Coronary artery (tissue), 2 donors: ENCODE measurements around the gene CERKL.

Experiments used
- DNase-seq: peaks from one replicate; pipeline ENCODE4 v3.0.0-alpha.2; 2017; ENCODE audit warnings: low spot score
- H3K27ac ChIP-seq, 2 donors: fragments of 200-600 bp; sonication (generic); one replicate each; pipeline ENCODE4 v1.5.1; 2016 to 2019
- H3K4me3 ChIP-seq: fragments of 200-600 bp; sonication (generic); 2 replicates; pipeline ENCODE4 v1.5.1; 2016; ENCODE audit warnings: mild to moderate bottlenecking, moderate library complexity
- TF ChIP-seq, protein P1 (sequence below): fragments of 200-600 bp; sonication (generic); IDR thresholded peaks from one replicate; pipeline ENCODE4 v1.5.1; 2019; ENCODE audit warnings: antibody characterized with exemption

Gene CERKL

DNA sequence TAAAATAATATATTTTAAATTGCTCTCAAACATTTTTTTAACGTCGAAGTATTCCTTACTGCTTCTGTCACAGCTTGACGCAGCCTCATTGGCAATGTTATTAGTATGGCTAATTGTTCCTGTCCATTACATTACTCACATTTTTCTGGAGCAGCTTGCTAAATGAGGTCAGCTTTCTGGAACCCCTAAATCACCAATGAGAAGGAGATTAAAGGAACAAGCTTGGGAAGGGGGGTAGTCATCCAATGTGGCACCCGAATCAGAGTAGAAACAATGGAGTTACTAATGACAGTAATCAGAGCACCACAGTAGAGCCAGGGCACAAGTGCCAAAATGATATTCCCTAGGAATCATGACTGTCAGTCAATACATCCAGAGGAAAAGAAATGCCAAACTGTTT, 18.3 kb upstream of the CERKL start:
- TF ChIP-seq, protein P1, sequence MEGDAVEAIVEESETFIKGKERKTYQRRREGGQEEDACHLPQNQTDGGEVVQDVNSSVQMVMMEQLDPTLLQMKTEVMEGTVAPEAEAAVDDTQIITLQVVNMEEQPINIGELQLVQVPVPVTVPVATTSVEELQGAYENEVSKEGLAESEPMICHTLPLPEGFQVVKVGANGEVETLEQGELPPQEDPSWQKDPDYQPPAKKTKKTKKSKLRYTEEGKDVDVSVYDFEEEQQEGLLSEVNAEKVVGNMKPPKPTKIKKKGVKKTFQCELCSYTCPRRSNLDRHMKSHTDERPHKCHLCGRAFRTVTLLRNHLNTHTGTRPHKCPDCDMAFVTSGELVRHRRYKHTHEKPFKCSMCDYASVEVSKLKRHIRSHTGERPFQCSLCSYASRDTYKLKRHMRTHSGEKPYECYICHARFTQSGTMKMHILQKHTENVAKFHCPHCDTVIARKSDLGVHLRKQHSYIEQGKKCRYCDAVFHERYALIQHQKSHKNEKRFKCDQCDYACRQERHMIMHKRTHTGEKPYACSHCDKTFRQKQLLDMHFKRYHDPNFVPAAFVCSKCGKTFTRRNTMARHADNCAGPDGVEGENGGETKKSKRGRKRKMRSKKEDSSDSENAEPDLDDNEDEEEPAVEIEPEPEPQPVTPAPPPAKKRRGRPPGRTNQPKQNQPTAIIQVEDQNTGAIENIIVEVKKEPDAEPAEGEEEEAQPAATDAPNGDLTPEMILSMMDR: no peak
- H3K27ac ChIP-seq: no peak overlapping the region
- H3K4me3 ChIP-seq: no peak overlapping the region
- DNase-seq: no peak

DNA sequence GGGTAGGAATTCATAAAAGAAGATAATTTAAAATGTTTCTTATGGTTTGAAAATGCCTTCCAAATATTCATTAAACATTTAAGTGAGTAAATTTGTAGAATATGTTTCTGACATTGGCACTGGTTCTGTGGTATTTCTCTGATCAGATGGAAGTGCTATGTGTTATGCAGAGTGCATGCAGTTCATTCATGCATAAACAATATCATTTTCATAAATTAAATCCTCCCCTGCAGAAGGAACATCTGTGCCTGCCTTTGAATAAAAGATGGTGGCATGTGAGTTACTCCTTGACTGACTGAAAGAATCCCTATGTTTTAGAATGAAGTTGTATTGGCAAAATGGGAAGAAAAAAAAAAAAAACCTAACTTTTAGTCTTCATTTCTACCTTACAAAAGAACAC, 17.6 kb upstream of the CERKL start:
- Histone ChIP-seq H3K4me3 (no peak overlapping the region), H3K27ac (no peak overlapping the region)
- no peak for DNase-seq
- TF ChIP-seq, protein P1: no peak

GRCh38 chr2:181673173-181673572, 16.3 kb upstream of the CERKL start:
- Histone ChIP-seq H3K4me3 (no peak overlapping the region), H3K27ac (no peak overlapping the region)
- DNase-seq: no peak
- TF ChIP-seq, protein P1: no peak

- TF ChIP-seq, protein P1: no peak
- H3K27ac ChIP-seq: no peak overlapping the region
- H3K4me3 ChIP-seq: no peak overlapping the region
- DNase-seq: no peak
Observed at GRCh38 chr2:181672255-181673008, 15.5 kb upstream of the CERKL start.

DNA sequence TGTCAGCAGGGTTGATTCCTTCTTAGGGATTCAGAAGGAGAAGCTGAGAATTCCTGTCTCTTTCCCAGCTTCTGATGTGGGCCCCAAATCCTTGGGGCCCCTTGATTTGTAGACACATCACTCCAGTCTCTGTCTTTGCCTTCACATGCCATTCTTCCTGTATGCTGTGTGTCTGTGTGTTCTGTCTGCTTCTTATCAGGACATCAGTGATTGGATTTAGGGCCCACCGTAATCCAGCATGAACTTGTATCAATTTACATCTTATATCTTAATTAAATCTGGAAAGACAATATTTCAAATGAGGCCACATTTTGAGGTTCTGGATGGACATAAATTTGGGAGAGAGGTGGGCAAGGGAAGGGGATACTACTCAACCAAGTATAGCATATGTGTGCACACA, 13.7 kb upstream of the CERKL start:
- Histone ChIP-seq H3K4me3 (no peak overlapping the region), H3K27ac (no peak overlapping the region)
- TF ChIP-seq, protein P1: no peak
- no peak for DNase-seq

GRCh38 chr2:181667234-181667633, 10.3 kb upstream of the CERKL start:
- H3K4me3 ChIP-seq: no peak overlapping the region
- no peak for DNase-seq
- TF ChIP-seq, protein P1: no peak

GRCh38 chr2:181662287-181662686, 5.4 kb upstream of the CERKL start:
- DNase-seq: no peak
- Histone ChIP-seq H3K27ac (no peak overlapping the region), H3K4me3 (no peak overlapping the region)
- TF ChIP-seq, protein P1: no peak

More at GRCh38 chr2:181667234-181667633, 10.3 kb upstream of the CERKL start:
- H3K27ac ChIP-seq: no peak overlapping the region
